Panc1 (cell line): ENCODE measurements around the gene FGF2.

Experiments used
- CTCF ChIP-seq: fragments of 450-650 bp; IDR thresholded peaks from 2 replicates; pipeline ENCODE4 v1.5.1; 2017; ENCODE audit warnings: mild to moderate bottlenecking
- POLR2AphosphoS5 ChIP-seq: IDR thresholded peaks from 2 replicates; pipeline ENCODE4 v1.6.1; 2012; ENCODE audit warnings: mild to moderate bottlenecking, low read depth, low read length, moderate library complexity
- REST ChIP-seq, 2 experiments: IDR thresholded peaks; 2 replicates each; pipeline ENCODE4 v1.6.1; 2011 to 2012; ENCODE audit warnings: low read depth in 2 of 2, control low read depth in 1 of 2, low read length in 1 of 2, mild to moderate bottlenecking in 1 of 2, moderate library complexity in 1 of 2; ENCODE audit not compliant: insufficient read depth in 1 of 2
- SIN3A ChIP-seq: IDR thresholded peaks from 2 replicates; pipeline ENCODE4 v1.6.1; 2012; ENCODE audit warnings: low read depth, mild to moderate bottlenecking, low read length, moderate library complexity, borderline replicate concordance; ENCODE audit not compliant: insufficient read depth
- TCF7L2 ChIP-seq: IDR thresholded peaks from 2 replicates; pipeline ENCODE4 v1.6.1; 2011; ENCODE audit warnings: mild to moderate bottlenecking, low read depth, low read length, inconsistent platforms

- TF ChIP-seq CTCF (no peak), REST (IDR thresholded peaks at IDR 0.05; ENCODE audit: insufficient read depth in 1 of 2, low read depth in 2 of 2, low read length in 1 of 2) (no peak), POLR2AphosphoS5 (no peak), SIN3A (no peak), TCF7L2 (no peak)
Measured at GRCh38 chr4:122842392-122842791, 15.8 kb downstream of the FGF2 start.
